HUES48 (cell line): ENCODE data around the gene DMBT1.

Experiments used
- H3K27ac ChIP-seq: one replicate; pipeline ENCODE4 v1.7.0; 2013; ENCODE audit warnings: low read depth, low read length, inconsistent platforms
- H3K27me3 ChIP-seq: 2 replicates; pipeline ENCODE4 v1.6.1; 2013; ENCODE audit warnings: mild to moderate bottlenecking, low read length; ENCODE audit not compliant: control insufficient read depth, insufficient read depth
- H3K36me3 ChIP-seq: 2 replicates; pipeline ENCODE4 v1.6.1; 2013; ENCODE audit warnings: low read length; ENCODE audit not compliant: control insufficient read depth, insufficient read depth
- H3K4me1 ChIP-seq: 2 replicates; pipeline ENCODE4 v1.6.1; 2013; ENCODE audit warnings: mild to moderate bottlenecking, low read length; ENCODE audit not compliant: control insufficient read depth, insufficient read depth
- H3K4me3 ChIP-seq: 2 replicates; pipeline ENCODE4 v1.5.1; 2013; ENCODE audit warnings: mild to moderate bottlenecking, low read depth, low read length
- H3K9ac ChIP-seq: 2 replicates; pipeline ENCODE4 v1.6.1; 2013; ENCODE audit warnings: mild to moderate bottlenecking, low read depth, low read length, moderate library complexity
- H3K9me3 ChIP-seq: 2 replicates; pipeline ENCODE4 v1.6.1; 2013; ENCODE audit warnings: low read length; ENCODE audit not compliant: control insufficient read depth, insufficient read depth

The DMBT1 gene

DNA sequence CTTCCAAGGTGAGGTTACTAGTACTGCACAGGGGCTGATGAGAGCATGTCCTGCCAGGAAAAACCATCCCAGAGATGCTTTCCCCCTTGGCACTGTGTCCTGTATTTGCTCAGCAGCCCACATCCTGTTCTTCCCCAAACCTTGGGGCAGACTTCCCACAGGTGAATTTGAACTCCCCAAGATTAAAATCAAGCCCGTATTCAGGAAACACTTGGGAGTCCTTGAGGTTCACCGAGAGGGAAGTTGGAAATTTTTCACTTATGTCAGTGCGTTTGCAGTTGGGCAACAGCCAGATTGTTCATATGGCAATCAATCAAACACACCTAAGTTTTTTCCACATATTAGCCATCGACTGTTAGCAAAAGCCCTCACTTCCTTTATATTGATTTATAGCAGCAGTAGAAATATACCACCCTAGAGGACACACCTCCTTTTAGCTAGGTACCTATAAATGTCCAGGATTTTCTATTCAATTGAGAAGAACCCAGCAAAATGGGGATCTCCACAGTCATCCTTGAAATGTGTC is at the start of gene DMBT1:
DMBT1 (plus strand) TSS at position 476 of the 526 bp plus-strand sequence; CDS start at position 493, 17 bp downstream.
- H3K9me3 ChIP-seq: no peaks in the 10 kb centered on the region
- H3K4me1 ChIP-seq: peaks cover 5% of the 10 kb centered on the region; the same call in 1 of the 2 replicates
- H3K9ac ChIP-seq: no peak within 1 kb of the TSS
- no peak within 1 kb of the TSS for H3K27ac ChIP-seq
- H3K36me3 ChIP-seq: no peaks in the 10 kb centered on the region
- H3K4me3 ChIP-seq: no peak within 1 kb of the TSS
- peaks cover 5% of the 10 kb centered on the region; the same call in 1 of the 2 replicates for H3K27me3 ChIP-seq

DNA sequence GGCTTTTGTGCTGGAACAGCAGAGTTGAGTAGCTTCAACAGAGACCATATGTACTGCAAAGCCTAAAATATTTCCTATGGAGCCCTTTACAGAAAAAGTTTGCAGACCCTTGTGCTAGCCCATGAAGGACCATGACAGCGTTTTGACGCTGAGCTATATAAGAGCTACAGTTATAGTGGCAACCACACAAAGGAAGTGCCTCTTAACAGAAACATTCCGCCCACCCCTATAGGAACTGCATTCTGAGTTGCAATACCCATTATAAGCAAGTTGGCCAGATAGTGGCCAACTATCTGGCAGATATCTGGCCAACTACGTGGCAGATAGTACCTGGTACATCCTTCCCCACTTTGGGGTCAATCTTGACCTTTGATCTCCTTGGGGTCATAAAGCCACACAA is 47.5 kb upstream of the DMBT1 start:
- Histone ChIP-seq H3K4me3 (no peak overlapping the region), H3K4me1 (no peaks in the 10 kb centered on the region), H3K27ac (no peak overlapping the region), H3K9me3 (no peaks in the 10 kb centered on the region), H3K27me3 (no peaks in the 10 kb centered on the region), H3K9ac (no peak overlapping the region), H3K36me3 (no peaks in the 10 kb centered on the region)

DNA sequence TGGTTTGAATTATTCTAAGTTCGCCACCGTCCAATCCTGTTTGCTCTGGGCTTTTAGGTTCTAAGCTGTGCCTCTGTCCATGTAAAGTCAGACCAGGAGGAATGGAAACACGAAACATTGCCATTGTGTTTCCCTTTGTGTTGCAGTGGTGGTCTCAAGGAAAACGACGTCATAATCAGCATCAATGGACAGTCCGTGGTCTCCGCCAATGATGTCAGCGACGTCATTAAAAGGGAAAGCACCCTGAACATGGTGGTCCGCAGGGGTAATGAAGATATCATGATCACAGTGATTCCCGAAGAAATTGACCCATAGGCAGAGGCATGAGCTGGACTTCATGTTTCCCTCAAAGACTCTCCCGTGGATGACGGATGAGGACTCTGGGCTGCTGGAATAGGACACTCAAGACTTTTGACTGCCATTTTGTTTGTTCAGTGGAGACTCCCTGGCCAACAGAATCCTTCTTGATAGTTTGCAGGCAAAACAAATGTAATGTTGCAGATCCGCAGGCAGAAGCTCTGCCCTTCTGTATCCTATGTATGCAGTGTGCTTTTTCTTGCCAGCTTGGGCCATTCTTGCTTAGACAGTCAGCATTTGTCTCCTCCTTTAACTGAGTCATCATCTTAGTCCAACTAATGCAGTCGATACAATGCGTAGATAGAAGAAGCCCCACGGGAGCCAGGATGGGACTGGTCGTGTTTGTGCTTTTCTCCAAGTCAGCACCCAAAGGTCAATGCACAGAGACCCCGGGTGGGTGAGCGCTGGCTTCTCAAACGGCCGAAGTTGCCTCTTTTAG is 46.3 kb upstream of the DMBT1 start:
- H3K36me3 ChIP-seq: no peaks in the 10 kb centered on the region
- no peak overlapping the region for H3K4me3 ChIP-seq
- H3K4me1 ChIP-seq: no peaks in the 10 kb centered on the region
- H3K9ac ChIP-seq: no peak overlapping the region
- no peaks in the 10 kb centered on the region for H3K27me3 ChIP-seq
- no peaks in the 10 kb centered on the region for H3K9me3 ChIP-seq
- H3K27ac ChIP-seq: no peak overlapping the region

DNA sequence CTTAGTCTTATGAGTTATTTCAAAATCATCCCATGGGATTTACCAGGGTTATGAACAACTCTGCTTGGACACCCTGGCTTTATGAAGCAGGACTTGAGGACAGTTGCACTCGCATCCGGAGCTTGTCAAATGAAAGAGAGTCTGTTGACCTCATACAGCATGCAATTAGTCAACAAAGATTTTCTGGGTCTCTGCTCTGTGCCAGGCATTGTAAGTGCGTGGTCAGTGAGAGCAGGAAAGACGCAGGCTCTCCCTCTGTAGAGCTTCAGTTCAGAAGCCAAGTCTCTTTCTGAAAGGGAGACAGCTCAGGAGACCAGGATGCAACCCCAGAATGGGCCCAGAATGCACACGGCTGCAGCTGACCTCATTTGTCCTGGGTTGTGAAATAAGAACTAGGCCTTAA is 45.5 kb upstream of the DMBT1 start:
- Histone ChIP-seq H3K9ac (no peak overlapping the region), H3K4me1 (no peaks in the 10 kb centered on the region), H3K27ac (no peak overlapping the region), H3K36me3 (no peaks in the 10 kb centered on the region), H3K9me3 (no peaks in the 10 kb centered on the region), H3K4me3 (no peak overlapping the region), H3K27me3 (no peaks in the 10 kb centered on the region)

DNA sequence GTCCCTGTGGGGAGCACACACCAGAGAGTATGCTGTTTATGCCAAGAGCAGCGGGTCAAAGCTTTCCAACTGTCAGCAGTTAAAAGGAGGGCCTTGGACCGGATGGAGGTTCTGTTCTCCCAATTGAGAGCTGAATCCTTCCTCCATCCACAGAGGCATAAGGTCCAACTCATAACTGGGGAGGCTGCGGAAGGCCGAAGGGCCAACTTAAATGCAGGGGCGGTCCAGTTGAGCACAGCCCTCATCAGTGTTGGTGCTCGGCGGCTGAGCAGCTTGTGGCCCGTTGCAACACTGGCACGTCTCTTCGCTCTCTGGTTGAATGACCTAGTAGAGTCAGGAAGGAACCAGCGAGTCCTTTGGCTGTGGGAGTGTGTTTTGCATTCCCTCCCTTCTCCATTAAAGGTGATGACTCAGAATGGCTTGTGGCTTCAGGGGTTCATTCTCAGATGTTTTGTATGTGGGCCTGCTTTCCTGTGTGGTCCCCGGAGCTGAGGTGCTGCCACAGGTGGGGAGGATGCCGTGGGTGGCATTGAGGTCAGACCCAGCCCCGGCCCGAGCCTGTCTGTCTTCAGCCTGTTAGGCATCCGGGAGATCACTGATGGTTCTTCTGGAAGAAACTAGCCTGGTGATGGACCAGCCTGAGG is 44.8 kb upstream of the DMBT1 start:
- no peaks in the 10 kb centered on the region for H3K4me1 ChIP-seq
- H3K36me3 ChIP-seq: no peaks in the 10 kb centered on the region
- H3K27ac ChIP-seq: no peak overlapping the region
- no peak overlapping the region for H3K9ac ChIP-seq
- no peak overlapping the region for H3K4me3 ChIP-seq
- no peaks in the 10 kb centered on the region for H3K9me3 ChIP-seq
- no peaks in the 10 kb centered on the region for H3K27me3 ChIP-seq

DNA sequence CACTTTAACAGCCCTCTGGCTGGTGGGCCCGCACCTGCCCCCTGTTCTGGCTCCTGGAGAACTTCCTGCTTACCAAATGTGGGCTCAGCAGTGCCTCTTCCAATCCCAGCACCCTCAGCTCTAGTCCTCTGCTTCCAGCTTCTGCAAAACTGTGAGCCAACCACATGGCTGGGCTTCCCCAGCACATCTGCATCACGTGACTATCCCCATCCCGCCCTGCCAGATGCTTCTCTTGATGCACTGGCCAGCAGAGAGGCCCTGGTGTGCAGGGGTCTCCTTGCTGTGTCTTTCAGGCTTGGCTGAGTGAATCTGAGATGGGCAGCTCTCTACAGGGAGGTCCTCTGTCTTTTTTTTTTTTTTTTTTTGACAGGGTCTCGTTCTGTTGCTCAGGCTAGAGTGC is 43.8 kb upstream of the DMBT1 start:
- H3K27ac ChIP-seq: no peak overlapping the region

DNA sequence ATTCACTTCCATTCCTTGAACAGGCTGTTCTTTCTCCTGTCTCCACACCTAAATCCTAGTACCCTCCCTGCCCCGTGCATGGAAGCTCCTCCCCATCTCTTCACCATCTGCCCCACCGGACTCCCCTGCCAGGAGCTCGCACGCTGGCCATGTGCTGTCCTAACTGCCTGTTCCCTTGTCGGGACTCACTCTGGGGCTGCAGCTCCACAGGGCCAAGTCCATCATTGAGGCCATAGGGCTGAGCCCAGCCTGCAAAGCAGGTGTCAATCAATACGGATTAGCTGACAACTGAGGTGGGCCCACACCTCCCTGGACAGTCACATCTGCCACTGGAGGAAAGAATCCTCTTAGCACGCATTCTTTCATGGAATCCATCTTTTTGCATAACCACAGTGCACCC is 41.4 kb upstream of the DMBT1 start:
- no peaks in the 10 kb centered on the region for H3K9me3 ChIP-seq
- H3K27ac ChIP-seq: no peak overlapping the region
- no peak overlapping the region for H3K9ac ChIP-seq
- no peaks in the 10 kb centered on the region for H3K4me1 ChIP-seq
- H3K36me3 ChIP-seq: no peaks in the 10 kb centered on the region
- no peak overlapping the region for H3K4me3 ChIP-seq
- H3K27me3 ChIP-seq: no peaks in the 10 kb centered on the region

More for the DNA sequence above, 43.8 kb upstream of the DMBT1 start:
- H3K27me3 ChIP-seq: no peaks in the 10 kb centered on the region
- H3K4me1 ChIP-seq: no peaks in the 10 kb centered on the region
- H3K9me3 ChIP-seq: no peaks in the 10 kb centered on the region
- H3K9ac ChIP-seq: no peak overlapping the region
- H3K36me3 ChIP-seq: no peaks in the 10 kb centered on the region
- H3K4me3 ChIP-seq: no peak overlapping the region

DNA sequence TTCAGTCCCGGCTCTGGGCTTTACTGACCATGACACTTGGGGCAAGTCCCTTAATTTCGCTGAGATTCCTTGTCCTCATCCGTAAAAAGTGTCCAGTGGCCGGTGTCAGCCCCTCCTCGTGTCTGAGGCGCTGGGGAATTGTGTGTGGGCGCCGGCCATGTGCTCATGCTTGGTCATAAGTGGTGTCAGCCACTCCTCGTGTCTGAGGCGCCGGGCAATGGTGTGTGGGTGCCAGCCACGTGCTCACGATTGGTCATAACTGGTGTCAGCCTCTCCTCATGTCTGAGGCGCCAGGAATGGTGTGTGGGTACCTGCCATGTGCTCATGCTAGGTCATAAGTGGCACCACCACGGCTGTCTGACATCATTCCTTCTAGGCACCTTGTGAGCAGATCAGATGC is 40.7 kb upstream of the DMBT1 start:
- Histone ChIP-seq H3K9ac (no peak overlapping the region), H3K36me3 (no peaks in the 10 kb centered on the region), H3K4me1 (no peaks in the 10 kb centered on the region), H3K4me3 (no peak overlapping the region), H3K27ac (no peak overlapping the region), H3K27me3 (no peaks in the 10 kb centered on the region), H3K9me3 (no peaks in the 10 kb centered on the region)

DNA sequence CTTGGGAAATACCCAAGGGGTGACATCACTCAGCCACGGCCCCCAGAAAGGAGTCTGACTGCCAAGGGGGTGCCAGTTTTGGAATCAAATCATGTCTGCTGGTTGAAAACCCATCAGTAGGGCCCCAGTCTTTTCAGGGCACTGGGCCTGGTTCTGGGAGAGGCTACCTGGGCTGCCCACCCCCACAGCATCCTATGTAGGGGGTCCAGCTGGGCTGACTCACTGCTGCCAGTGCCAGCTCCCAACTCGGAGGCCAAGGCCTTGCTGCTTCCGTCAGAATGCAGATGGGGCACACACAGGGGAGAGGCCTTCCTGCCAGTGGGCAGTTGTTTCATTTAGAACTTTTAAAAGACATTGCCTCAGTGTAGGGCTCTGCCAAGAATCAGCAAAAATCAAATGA is 39.5 kb upstream of the DMBT1 start:
- no peaks in the 10 kb centered on the region for H3K27me3 ChIP-seq
- no peaks in the 10 kb centered on the region for H3K4me1 ChIP-seq
- H3K4me3 ChIP-seq: no peak overlapping the region
- H3K27ac ChIP-seq: no peak overlapping the region
- no peak overlapping the region for H3K9ac ChIP-seq
- H3K36me3 ChIP-seq: no peaks in the 10 kb centered on the region
- H3K9me3 ChIP-seq: no peaks in the 10 kb centered on the region

DNA sequence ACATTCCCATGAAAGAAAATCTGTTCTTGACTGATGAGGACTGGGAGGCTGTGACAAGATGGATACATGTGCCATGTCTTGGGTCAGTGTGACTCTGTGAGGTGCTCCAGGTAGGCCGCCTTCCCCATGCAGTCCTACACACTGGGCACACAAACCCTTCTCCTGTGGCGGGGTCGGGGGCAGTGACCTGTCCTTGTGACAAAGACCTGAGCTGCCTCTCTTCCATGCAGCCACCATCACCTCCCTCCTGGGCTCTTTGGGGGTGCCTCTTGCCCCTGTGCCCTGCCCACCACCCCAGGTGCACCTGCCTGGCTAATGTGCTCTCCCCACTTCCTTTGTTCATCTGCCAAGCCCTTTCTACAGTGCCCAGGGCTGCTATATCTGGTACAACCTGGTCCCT is 35.7 kb upstream of the DMBT1 start:
- H3K4me3 ChIP-seq: no peak overlapping the region
- no peaks in the 10 kb centered on the region for H3K27me3 ChIP-seq
- no peaks in the 10 kb centered on the region for H3K9me3 ChIP-seq
- H3K36me3 ChIP-seq: no peaks in the 10 kb centered on the region
- H3K9ac ChIP-seq: no peak overlapping the region
- H3K27ac ChIP-seq: no peak overlapping the region
- no peaks in the 10 kb centered on the region for H3K4me1 ChIP-seq

DNA sequence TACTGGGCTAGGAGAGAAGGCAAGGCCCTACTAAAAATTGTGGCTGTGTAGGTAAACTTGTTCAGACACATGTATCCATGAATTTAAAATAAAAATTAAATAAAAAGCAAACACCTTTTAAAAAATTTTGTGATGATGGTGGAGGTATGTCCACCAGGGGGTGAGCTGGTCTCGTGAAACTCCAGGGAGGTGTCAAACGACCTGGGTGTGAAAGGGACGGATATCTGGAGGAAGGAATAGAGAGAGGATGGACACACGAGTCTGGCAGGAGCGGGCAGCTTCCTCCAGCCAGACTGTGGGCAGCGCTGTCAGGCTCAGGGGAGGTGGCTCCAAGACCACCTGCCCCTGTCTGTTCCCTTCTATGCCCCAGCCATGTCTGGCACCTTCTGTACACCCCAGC is 34.8 kb upstream of the DMBT1 start:
- Histone ChIP-seq H3K36me3 (no peaks in the 10 kb centered on the region), H3K4me3 (no peak overlapping the region), H3K9me3 (no peaks in the 10 kb centered on the region), H3K4me1 (no peaks in the 10 kb centered on the region), H3K9ac (no peak overlapping the region), H3K27me3 (no peaks in the 10 kb centered on the region), H3K27ac (no peak overlapping the region)
